Loucy (cell line): ENCODE measurements around the gene C1RL.

Experiments
- H2AFZ ChIP-seq: fragments of 200-600 bp; sonication (generic); 2 replicates; pipeline ENCODE4 v1.6.0; 2016; ENCODE audit warnings: antibody characterized with exemption, mild to moderate bottlenecking, low read length, moderate library complexity
- H3F3A ChIP-seq: fragments of 200-600 bp; 2 replicates; pipeline ENCODE4 v1.6.0; 2016; ENCODE audit warnings: antibody characterized with exemption, low read depth, mild to moderate bottlenecking
- H3K27me3 ChIP-seq: fragments of 200-600 bp; sonication (generic); 2 replicates; pipeline ENCODE4 v1.6.1; 2014; ENCODE audit warnings: low read length, mild to moderate bottlenecking; ENCODE audit not compliant: insufficient read depth, poor library complexity, severe bottlenecking
- H3K36me3 ChIP-seq: fragments of 200-600 bp; sonication (generic); 2 replicates; pipeline ENCODE4 v1.6.1; 2016; ENCODE audit warnings: low read length; ENCODE audit not compliant: insufficient read depth
- H3K4me1 ChIP-seq: fragments of 200-600 bp; sonication (generic); 2 replicates; pipeline ENCODE4 v1.5.1; 2014; ENCODE audit warnings: low read length, mild to moderate bottlenecking; ENCODE audit not compliant: insufficient read depth, poor library complexity, severe bottlenecking
- H3K4me2 ChIP-seq: fragments of 200-600 bp; sonication (generic); 2 replicates; pipeline ENCODE4 v1.6.0; 2014; ENCODE audit warnings: antibody characterized with exemption, low read length, low read depth, mild to moderate bottlenecking; ENCODE audit not compliant: poor library complexity, severe bottlenecking
- H3K4me3 ChIP-seq: fragments of 200-600 bp; sonication (generic); 2 replicates; pipeline ENCODE4 v1.5.1; 2014; ENCODE audit warnings: low read length, mild to moderate bottlenecking, mixed read lengths; ENCODE audit not compliant: poor library complexity, severe bottlenecking
- H3K79me2 ChIP-seq: fragments of 200-600 bp; sonication (generic); 2 replicates; pipeline ENCODE4 v1.6.1; 2014; ENCODE audit warnings: low read length; ENCODE audit not compliant: insufficient read depth
- H3K9ac ChIP-seq: fragments of 200-600 bp; sonication (generic); 2 replicates; pipeline ENCODE4 v1.6.0; 2014; ENCODE audit warnings: mild to moderate bottlenecking, low read depth, low read length, moderate library complexity; ENCODE audit not compliant: poor library complexity, severe bottlenecking
- H3K9me2 ChIP-seq: fragments of 200-600 bp; sonication (generic); replicated peaks from 2 replicates; pipeline ENCODE4 v1.6.1; 2016; ENCODE audit warnings: low read depth, low read length, mixed read lengths
- H3K9me3 ChIP-seq: fragments of 200-600 bp; sonication (generic); 2 replicates; pipeline ENCODE4 v1.6.1; 2014; ENCODE audit warnings: mild to moderate bottlenecking, antibody characterized with exemption, low read length, low read depth; ENCODE audit not compliant: insufficient read depth
- H4K20me1 ChIP-seq: fragments of 200-600 bp; sonication (generic); 2 replicates; pipeline ENCODE4 v1.6.0; 2014; ENCODE audit warnings: antibody characterized with exemption, low read length, mild to moderate bottlenecking; ENCODE audit not compliant: insufficient read depth, poor library complexity, severe bottlenecking
- CTCF ChIP-seq: fragments of 200-600 bp; sonication (generic); conservative IDR thresholded peaks from 2 replicates; pipeline ENCODE4 v1.5.1; 2014; ENCODE audit warnings: mild to moderate bottlenecking, antibody characterized with exemption, low read length
- EZH2phosphoT487 ChIP-seq: fragments of 200-600 bp; IDR thresholded peaks from 2 replicates; pipeline ENCODE4 v1.6.1; 2018; ENCODE audit warnings: antibody characterized with exemption, mild to moderate bottlenecking, moderate library complexity, borderline replicate concordance

The C1RL gene

GRCh38 chr12:7136071-7136470 is 27.1 kb upstream of the C1RL start:
- Histone ChIP-seq H3K4me2 (no peak overlapping the region), H3K9me3 (no peaks in the 10 kb centered on the region), H2AFZ (no peak overlapping the region), H3K4me1 (peaks cover 18% of the 10 kb centered on the region), H3K27me3 (no peaks in the 10 kb centered on the region), H3K36me3 (peaks cover 64% of the 10 kb centered on the region), H3K79me2 (peaks cover 27% of the 10 kb centered on the region), H3F3A (no peaks in the 10 kb centered on the region), H3K9me2 (no peaks in the 10 kb centered on the region), H4K20me1 (peaks cover 2% of the 10 kb centered on the region), H3K9ac (no peak overlapping the region), H3K4me3 (no peak overlapping the region)
- TF ChIP-seq CTCF (no peak), EZH2phosphoT487 (no peak)

GRCh38 chr12:7134396-7135166 is 25.6 kb upstream of the C1RL start:
- H3K36me3 ChIP-seq, result peaks cover 59% of the 10 kb centered on the region

GRCh38 chr12:7131502-7131866 is 22.5 kb upstream of the C1RL start:
- H3K9ac ChIP-seq, result peak overlapping the region; percentile 81
- H3K9me3 ChIP-seq, result no peaks in the 10 kb centered on the region
- peak overlapping the region; percentile 61; the same call in 1 of the 2 replicates for H2AFZ ChIP-seq

More at GRCh38 chr12:7134396-7135166, 25.6 kb upstream of the C1RL start:
- H3K79me2 ChIP-seq, result peaks cover 37% of the 10 kb centered on the region
- no peaks in the 10 kb centered on the region for H3K27me3 ChIP-seq
- no peaks in the 10 kb centered on the region for H3K9me3 ChIP-seq
- H3K9ac ChIP-seq, result no peak overlapping the region
- H4K20me1 ChIP-seq, result peaks cover 2% of the 10 kb centered on the region
- no peak overlapping the region for H3K4me3 ChIP-seq
- peaks cover 2% of the 10 kb centered on the region; the same call in 1 of the 2 replicates for H3F3A ChIP-seq
- H3K4me1 ChIP-seq, result peaks cover 25% of the 10 kb centered on the region
- no peaks in the 10 kb centered on the region for H3K9me2 ChIP-seq
- TF ChIP-seq EZH2phosphoT487 (no peak), CTCF (no peak)
- H3K4me2 ChIP-seq, result no peak overlapping the region
- H2AFZ ChIP-seq, result no peak overlapping the region

More at GRCh38 chr12:7131502-7131866, 22.5 kb upstream of the C1RL start:
- Histone ChIP-seq H3K4me1 (peaks cover 36% of the 10 kb centered on the region), H3K4me3 (peak overlapping the region; percentile 99), H3F3A (peaks cover 2% of the 10 kb centered on the region; the same call in 1 of the 2 replicates), H3K27me3 (no peaks in the 10 kb centered on the region), H3K36me3 (peaks cover 38% of the 10 kb centered on the region), H3K79me2 (peaks cover 38% of the 10 kb centered on the region), H3K4me2 (peak overlapping the region; percentile 99), H3K9me2 (no peaks in the 10 kb centered on the region), H4K20me1 (peaks cover 2% of the 10 kb centered on the region)
- TF ChIP-seq CTCF, result no peak
